Hepatocyte (in vitro differentiated cells): ENCODE measurements around the gene COL15A1. TPM values are rescaled to one million over a fixed set of nuclear protein-coding genes. Genes with fewer than 3 reads are reported as not detected.

Experiments
- DNase-seq: peaks from one replicate; pipeline ENCODE4 v3.0.0-alpha.2; 2016; ENCODE audit warnings: low spot score
- H2AFZ ChIP-seq: fragments of 200-600 bp; sonication (generic); 2 replicates; pipeline ENCODE4 v1.6.0; 2016; ENCODE audit warnings: antibody characterized with exemption, mild to moderate bottlenecking
- H3K27ac ChIP-seq: fragments of 200-600 bp; sonication (generic); 2 replicates; pipeline ENCODE4 v1.5.1; 2016; ENCODE audit warnings: mild to moderate bottlenecking
- H3K27me3 ChIP-seq: fragments of 200-600 bp; sonication (generic); 2 replicates; pipeline ENCODE4 v1.6.1; 2016
- H3K36me3 ChIP-seq: fragments of 200-600 bp; sonication (generic); replicated peaks from 2 replicates; pipeline ENCODE4 v1.5.1; 2016; ENCODE audit warnings: low read depth; ENCODE audit not compliant: insufficient read depth
- H3K4me1 ChIP-seq: fragments of 200-600 bp; sonication (generic); 2 replicates; pipeline ENCODE4 v1.5.1; 2016; ENCODE audit warnings: mild to moderate bottlenecking, moderate library complexity; ENCODE audit not compliant: insufficient read depth
- H3K4me2 ChIP-seq: fragments of 200-600 bp; sonication (generic); 2 replicates; pipeline ENCODE4 v1.6.0; 2016
- H3K4me3 ChIP-seq: fragments of 200-600 bp; sonication (generic); 2 replicates; pipeline ENCODE4 v1.5.1; 2016; ENCODE audit warnings: mild to moderate bottlenecking
- H3K79me2 ChIP-seq: fragments of 200-600 bp; sonication (generic); 2 replicates; pipeline ENCODE4 v1.6.0; 2017; ENCODE audit warnings: mild to moderate bottlenecking
- H3K9me2 ChIP-seq: fragments of 200-600 bp; sonication (generic); replicated peaks from 2 replicates; pipeline ENCODE4 v1.6.0; 2017; ENCODE audit warnings: mild to moderate bottlenecking; ENCODE audit not compliant: insufficient read depth
- H3K9me3 ChIP-seq: fragments of 200-600 bp; sonication (generic); 2 replicates; pipeline ENCODE4 v1.5.1; 2016; ENCODE audit warnings: low read depth, mild to moderate bottlenecking
- H4K20me1 ChIP-seq: fragments of 200-600 bp; sonication (generic); 2 replicates; pipeline ENCODE4 v1.6.0; 2016; ENCODE audit warnings: mild to moderate bottlenecking; ENCODE audit not compliant: insufficient read depth, poor library complexity, severe bottlenecking
- EZH2 ChIP-seq: fragments of 200-600 bp; sonication (generic); IDR thresholded peaks from 2 replicates; pipeline ENCODE4 v1.6.1; 2016; ENCODE audit warnings: antibody characterized with exemption, mild to moderate bottlenecking, borderline replicate concordance
- EZH2phosphoT487 ChIP-seq: fragments of 200-600 bp; sonication (generic); IDR thresholded peaks from one replicate; pipeline ENCODE4 v1.6.1; 2018; ENCODE audit warnings: antibody characterized with exemption, mild to moderate bottlenecking, low read depth, moderate library complexity; ENCODE audit not compliant: unreplicated experiment, severe bottlenecking
- WGBS: methylation state at CpG from one replicate; pipeline ENCODE4 v1.1.6; 2016; ENCODE audit warnings: low lambda C conversion rate; ENCODE audit errors: missing lambda C conversion rate; 5-methylcytosine and 5-hydroxymethylcytosine counted together
- polyA plus RNA-seq: library from polyadenylated mRNA; unstranded; fragments of >200 nt; fragmentation: Nextera tagmentation; extraction: Ambion mirVana; gene quantifications from 2 replicates; pipeline ENCODE4 v1.2.1, GENCODE V29; 2016
- total RNA-seq: library from RNA; depleted of rRNA; stranded (reverse); fragments of >200 nt; gene quantifications from 2 replicates; pipeline ENCODE4 v1.2.3, GENCODE V29; 2014
- TF ChIP-seq, protein P1 (sequence below): fragments of 200-600 bp; sonication (generic); IDR thresholded peaks from 2 replicates; pipeline ENCODE4 v1.5.1; 2016; ENCODE audit warnings: antibody characterized with exemption, mild to moderate bottlenecking; ENCODE audit not compliant: poor library complexity

Gene COL15A1
- total and polyA plus RNA-seq, 2 experiments from 2014 or later: 97.6 to 106 TPM

DNA sequence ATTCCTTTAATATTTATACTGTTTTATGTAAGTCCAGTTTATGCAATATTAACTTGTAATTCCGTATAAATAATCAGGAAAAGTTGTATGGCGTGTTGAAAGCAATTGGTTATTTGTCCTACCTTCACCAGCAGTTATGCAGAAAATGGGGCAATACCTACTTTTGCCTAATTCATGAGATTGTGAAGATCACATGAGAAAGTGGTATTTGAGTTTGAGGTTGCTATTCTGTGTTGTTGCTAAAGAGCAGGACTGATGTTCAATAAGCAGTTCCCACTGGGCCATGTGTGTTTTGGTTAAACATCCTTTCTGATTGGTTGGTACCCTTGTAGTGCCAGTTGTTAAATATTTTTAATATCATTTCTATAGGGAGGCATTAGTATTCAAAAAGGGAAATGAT lies 164.4 kb downstream of the COL15A1 start:
- no peaks in the 10 kb centered on the region for H3K9me3 ChIP-seq
- H3K4me3 ChIP-seq: no peak overlapping the region
- H3K27me3 ChIP-seq: no peaks in the 10 kb centered on the region
- no peak overlapping the region for H2AFZ ChIP-seq
- TF ChIP-seq, protein P1, sequence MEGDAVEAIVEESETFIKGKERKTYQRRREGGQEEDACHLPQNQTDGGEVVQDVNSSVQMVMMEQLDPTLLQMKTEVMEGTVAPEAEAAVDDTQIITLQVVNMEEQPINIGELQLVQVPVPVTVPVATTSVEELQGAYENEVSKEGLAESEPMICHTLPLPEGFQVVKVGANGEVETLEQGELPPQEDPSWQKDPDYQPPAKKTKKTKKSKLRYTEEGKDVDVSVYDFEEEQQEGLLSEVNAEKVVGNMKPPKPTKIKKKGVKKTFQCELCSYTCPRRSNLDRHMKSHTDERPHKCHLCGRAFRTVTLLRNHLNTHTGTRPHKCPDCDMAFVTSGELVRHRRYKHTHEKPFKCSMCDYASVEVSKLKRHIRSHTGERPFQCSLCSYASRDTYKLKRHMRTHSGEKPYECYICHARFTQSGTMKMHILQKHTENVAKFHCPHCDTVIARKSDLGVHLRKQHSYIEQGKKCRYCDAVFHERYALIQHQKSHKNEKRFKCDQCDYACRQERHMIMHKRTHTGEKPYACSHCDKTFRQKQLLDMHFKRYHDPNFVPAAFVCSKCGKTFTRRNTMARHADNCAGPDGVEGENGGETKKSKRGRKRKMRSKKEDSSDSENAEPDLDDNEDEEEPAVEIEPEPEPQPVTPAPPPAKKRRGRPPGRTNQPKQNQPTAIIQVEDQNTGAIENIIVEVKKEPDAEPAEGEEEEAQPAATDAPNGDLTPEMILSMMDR: no peak
- TF ChIP-seq EZH2: no peak
- TF ChIP-seq EZH2phosphoT487: no peak
- 95% methylated on average over 2 of the region's 2 CpGs for WGBS
- no peaks in the 10 kb centered on the region for H3K36me3 ChIP-seq
- peaks cover 77% of the 10 kb centered on the region for H3K79me2 ChIP-seq
- DNase-seq: no peak
- H3K4me2 ChIP-seq: peak overlapping the region; percentile 75
- H3K9me2 ChIP-seq: no peaks in the 10 kb centered on the region
- H4K20me1 ChIP-seq: peaks cover 42% of the 10 kb centered on the region
- peaks cover 8% of the 10 kb centered on the region for H3K4me1 ChIP-seq
- no peak overlapping the region for H3K27ac ChIP-seq

DNA sequence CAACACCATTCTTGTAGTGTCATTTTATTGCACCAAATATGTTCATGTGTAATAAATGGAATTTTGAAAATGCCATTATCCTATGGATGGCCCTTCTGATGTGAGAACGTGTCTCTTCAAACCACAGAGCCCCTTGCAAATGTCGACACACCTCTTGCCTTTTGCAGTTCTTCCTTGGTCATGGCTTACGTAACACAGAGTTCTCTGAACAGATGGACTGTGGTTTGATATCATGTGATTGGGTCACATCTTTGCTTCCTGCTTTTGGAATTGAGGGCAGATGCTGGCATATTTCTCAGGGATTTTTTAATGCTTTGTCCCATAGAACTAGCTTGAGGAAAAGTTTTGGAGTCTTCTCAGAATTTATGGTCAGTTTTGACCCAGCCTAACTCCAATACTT lies 165.8 kb downstream of the COL15A1 start:
- H2AFZ ChIP-seq: no peak overlapping the region
- peaks cover 46% of the 10 kb centered on the region for H4K20me1 ChIP-seq
- H3K79me2 ChIP-seq: peaks cover 91% of the 10 kb centered on the region
- H3K27me3 ChIP-seq: no peaks in the 10 kb centered on the region
- H3K4me1 ChIP-seq: peaks cover 4% of the 10 kb centered on the region
- TF ChIP-seq EZH2 (no peak), EZH2phosphoT487 (no peak)
- TF ChIP-seq, protein P1: no peak
- 93% methylated on average over 3 of the region's 3 CpGs for WGBS
- DNase-seq: no peak
- H3K9me3 ChIP-seq: no peaks in the 10 kb centered on the region
- no peak overlapping the region for H3K27ac ChIP-seq
- H3K4me2 ChIP-seq: no peak overlapping the region
- H3K9me2 ChIP-seq: no peaks in the 10 kb centered on the region
- no peaks in the 10 kb centered on the region for H3K36me3 ChIP-seq
- no peak overlapping the region for H3K4me3 ChIP-seq

DNA sequence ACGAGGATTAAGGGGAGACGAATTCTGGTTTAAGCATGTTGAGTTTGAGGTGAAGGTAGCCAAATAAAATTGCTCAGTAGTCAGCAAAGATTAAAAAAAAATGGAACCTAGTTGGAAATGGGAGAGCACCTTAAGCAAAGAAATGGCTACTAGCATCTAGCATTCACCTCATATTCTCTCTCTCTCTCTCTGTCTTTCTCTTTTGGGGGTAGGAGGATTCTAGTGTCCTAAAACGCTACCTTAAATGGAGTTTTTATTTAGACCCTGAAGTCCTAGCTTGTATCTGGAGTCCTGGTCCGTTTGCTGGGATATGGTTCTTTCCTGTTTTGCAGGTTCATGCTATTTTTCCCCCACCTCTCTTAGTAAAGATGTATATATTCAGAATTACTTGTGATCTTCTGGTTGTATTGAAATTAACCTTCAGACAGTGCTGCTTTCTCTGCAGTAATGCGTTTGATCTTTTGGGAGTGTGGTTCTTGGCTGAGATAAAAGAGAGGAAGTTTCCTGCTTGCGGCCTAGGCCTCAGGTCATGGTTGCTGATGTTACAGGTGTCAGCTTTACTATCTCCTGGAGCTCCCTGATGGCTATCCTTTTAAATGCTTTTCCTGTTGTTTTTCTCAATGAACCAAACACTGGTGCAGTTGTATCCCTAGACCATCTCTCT lies 169.2 kb downstream of the COL15A1 start:
- Histone ChIP-seq H3K79me2 (peaks cover 100% of the 10 kb centered on the region), H3K4me1 (no peaks in the 10 kb centered on the region), H4K20me1 (peaks cover 53% of the 10 kb centered on the region), H3K27ac (no peak overlapping the region), H3K9me3 (no peaks in the 10 kb centered on the region), H3K9me2 (no peaks in the 10 kb centered on the region), H3K36me3 (no peaks in the 10 kb centered on the region), H3K4me3 (no peak overlapping the region), H2AFZ (no peak overlapping the region), H3K27me3 (no peaks in the 10 kb centered on the region), H3K4me2 (no peak overlapping the region)
- TF ChIP-seq, protein P1: no peak
- TF ChIP-seq EZH2phosphoT487: no peak
- TF ChIP-seq EZH2: no peak
- 82% methylated on average over 6 of the region's 6 CpGs for WGBS
- no peak for DNase-seq
